Omental fat pad (tissue), 4 donors: ENCODE results near the gene SLC25A45. TPM values are rescaled to one million over a fixed set of nuclear protein-coding genes. Genes with fewer than 3 reads are reported as not detected.
A peak's percentile ranks its signal among the peaks of the same experiment; 100 is the strongest.

Experiments used
- ATAC-seq: fragments of 150-250 bp; one replicate; pipeline ENCODE4 v1.9.1; 2016; ENCODE audit warnings: mild to moderate bottlenecking, moderate library complexity; ENCODE audit not compliant: low FRiP score
- DNase-seq: peaks from one replicate; pipeline ENCODE4 v3.0.0-alpha.2; 2019; ENCODE audit warnings: low spot score
- total RNA-seq, 4 donors: library from RNA; depleted of rRNA; stranded (reverse); fragments of >200 nt; gene quantifications; one replicate each; pipeline ENCODE4 v1.1.0, GENCODE V29; 2016
- TF ChIP-seq, protein P1 (sequence below), 3 donors: fragments of 450-650 bp; IDR thresholded peaks; one replicate each; pipeline ENCODE4 v1.5.1; 2016 to 2017; ENCODE audit warnings: antibody characterized with exemption in 3 of 3, mild to moderate bottlenecking in 3 of 3, moderate library complexity in 2 of 3

Gene SLC25A45
- total RNA-seq, 4 donors from 2014 or later: 4.1 to 9.2 (median 6.0) TPM

DNA sequence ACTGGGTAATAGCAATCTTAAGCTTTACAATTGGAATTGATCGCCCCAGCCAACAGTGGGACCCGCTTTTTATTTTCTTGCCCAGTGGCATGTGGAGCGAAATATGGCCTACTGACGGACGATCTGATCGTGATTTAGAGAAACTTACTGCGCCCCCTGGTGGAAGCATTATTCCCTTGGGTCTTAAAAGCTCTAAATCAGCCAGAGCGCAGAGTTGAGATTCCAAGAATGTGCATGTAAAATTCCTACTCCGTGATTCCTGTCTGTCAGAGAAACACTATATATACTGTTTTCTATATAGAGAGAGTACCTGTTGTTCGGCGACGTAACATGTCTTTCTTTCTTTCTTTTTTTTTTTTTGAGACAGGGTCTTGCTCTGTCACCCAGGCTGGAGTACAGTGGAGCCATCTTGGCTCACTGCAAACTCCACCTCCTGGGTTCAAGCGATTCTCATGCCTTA, 52.5 kb downstream of the SLC25A45 start:
- ATAC-seq (no peak), DNase-seq (peak; percentile 97)

DNA sequence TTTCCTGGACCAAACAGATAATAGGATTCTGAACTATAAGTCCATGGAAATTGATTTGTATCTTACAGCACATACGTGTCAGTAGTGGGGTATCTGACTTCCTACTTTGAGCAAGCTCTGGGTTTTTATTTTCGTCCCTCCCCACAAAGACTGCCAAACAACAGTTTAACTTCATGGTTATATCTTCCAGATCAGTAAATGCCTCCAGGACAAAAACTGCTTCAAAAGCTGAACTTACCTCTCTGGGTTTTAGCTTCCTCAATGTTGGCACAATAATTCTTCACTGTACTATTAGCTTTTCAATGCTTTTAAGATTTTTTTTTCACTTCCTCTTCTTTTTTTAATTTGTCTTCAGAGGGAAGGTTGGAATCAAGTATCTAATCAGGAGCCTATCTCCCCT, 53.0 kb downstream of the SLC25A45 start:
- no peak for ATAC-seq
- TF ChIP-seq, protein P1, sequence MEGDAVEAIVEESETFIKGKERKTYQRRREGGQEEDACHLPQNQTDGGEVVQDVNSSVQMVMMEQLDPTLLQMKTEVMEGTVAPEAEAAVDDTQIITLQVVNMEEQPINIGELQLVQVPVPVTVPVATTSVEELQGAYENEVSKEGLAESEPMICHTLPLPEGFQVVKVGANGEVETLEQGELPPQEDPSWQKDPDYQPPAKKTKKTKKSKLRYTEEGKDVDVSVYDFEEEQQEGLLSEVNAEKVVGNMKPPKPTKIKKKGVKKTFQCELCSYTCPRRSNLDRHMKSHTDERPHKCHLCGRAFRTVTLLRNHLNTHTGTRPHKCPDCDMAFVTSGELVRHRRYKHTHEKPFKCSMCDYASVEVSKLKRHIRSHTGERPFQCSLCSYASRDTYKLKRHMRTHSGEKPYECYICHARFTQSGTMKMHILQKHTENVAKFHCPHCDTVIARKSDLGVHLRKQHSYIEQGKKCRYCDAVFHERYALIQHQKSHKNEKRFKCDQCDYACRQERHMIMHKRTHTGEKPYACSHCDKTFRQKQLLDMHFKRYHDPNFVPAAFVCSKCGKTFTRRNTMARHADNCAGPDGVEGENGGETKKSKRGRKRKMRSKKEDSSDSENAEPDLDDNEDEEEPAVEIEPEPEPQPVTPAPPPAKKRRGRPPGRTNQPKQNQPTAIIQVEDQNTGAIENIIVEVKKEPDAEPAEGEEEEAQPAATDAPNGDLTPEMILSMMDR (IDR thresholded peaks at IDR 0.05): no peak

More for the DNA sequence above, 52.5 kb downstream of the SLC25A45 start:
- TF ChIP-seq, protein P1 (IDR thresholded peaks at IDR 0.05): peak in 2 of 3 donors; percentile 15 to 85

DNA sequence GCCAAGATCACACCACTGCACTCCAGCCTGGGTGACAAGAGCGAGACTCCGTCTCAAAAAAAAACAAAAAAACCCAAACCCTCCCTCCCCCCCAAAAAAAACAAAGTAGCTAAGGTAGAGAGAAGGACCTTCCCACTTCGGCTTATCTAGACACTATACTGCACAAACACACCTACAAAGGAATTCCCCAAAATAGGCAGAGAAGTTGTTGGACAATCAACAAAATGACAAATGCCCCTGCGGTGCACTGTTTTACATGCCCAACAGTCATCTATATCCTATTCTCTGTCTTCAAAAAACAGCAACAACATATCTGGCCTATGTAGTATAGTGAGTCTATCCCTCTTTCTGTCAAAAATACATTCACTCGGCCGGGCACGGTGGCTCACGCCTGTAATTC, 55.4 kb downstream of the SLC25A45 start:
- DNase-seq (no peak), ATAC-seq (no peak)
- TF ChIP-seq, protein P1 (IDR thresholded peaks at IDR 0.05): no peak

More for the DNA sequence above, 53.0 kb downstream of the SLC25A45 start:
- DNase-seq: no peak

DNA sequence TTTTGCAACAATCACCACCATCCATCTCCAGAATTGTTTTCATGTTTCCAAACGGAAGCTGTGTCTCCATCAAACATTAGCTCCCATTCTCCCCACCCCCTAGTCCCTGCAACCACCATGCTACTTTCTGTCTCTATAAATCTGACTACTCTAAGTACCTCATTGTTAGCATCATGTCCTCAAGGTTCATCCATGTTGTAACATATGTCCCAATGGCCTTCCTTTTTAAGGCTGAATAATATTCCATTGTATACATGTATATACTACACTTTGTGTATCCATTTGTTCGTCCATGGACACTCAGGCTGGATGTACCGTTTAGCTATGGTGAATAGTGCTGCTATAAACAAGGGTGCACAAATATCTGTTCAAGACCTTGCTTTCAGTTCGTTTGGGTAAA, 57.0 kb downstream of the SLC25A45 start:
- DNase-seq (no peak), ATAC-seq (no peak)
- TF ChIP-seq, protein P1 (IDR thresholded peaks at IDR 0.05): no peak

Other genes with a start within 250 kb of the SLC25A45 start
- 10 to 100 TPM; 47.1 to 58.2 (median 50.5) TPM for gene SYVN1, start 248.1 kb downstream of the SLC25A45 start, total RNA-seq
- gene SPDYC, start 212.4 kb downstream of the SLC25A45 start, total RNA-seq: not detected
- gene CAPN1, start 200.7 kb downstream of the SLC25A45 start, total RNA-seq: 100 to 1,000 TPM in 2 of 4 donors, 10 to 100 TPM in 2; 72.8 to 109 (median 92.9) TPM
- gene POLA2, start 120.7 kb downstream of the SLC25A45 start, total RNA-seq: 10 to 100 TPM in 1 of 4 donors, 1 to 10 TPM in 3; 3.5 to 13.7 (median 6.9) TPM
- gene CDC42EP2, start 67.8 kb downstream of the SLC25A45 start, total RNA-seq: 100 to 1,000 TPM in 1 of 4 donors, 10 to 100 TPM in 3; 44.0 to 120 (median 68.6) TPM
- gene DPF2, start 48.8 kb downstream of the SLC25A45 start, total RNA-seq: 10 to 100 TPM; 23.3 to 32.9 (median 27.3) TPM
- 1 to 10 TPM in 1 of 4 donors, under 1 TPM in 3; 0.36 to 2.0 (median 0.50) TPM for gene TIGD3, start 27.9 kb downstream of the SLC25A45 start, total RNA-seq
- gene FRMD8, start 4.0 kb upstream of the SLC25A45 start, total RNA-seq: 10 to 100 TPM; 29.2 to 77.9 (median 58.9) TPM
- 1,000 to 10,000 TPM in 1 of 4 donors, 100 to 1,000 TPM in 3; 447 to 1,169 (median 678) TPM for gene NEAT1, start 40.2 kb upstream of the SLC25A45 start, total RNA-seq
- gene MALAT1, start 116.4 kb upstream of the SLC25A45 start, total RNA-seq: over 10,000 TPM; 11,614 to 21,764 (median 16,063) TPM
- 100 to 1,000 TPM in 1 of 4 donors, 10 to 100 TPM in 3; 75.4 to 105 (median 88.8) TPM for gene SCYL1, start 142.4 kb upstream of the SLC25A45 start, total RNA-seq
- gene LTBP3, start 175.7 kb upstream of the SLC25A45 start, total RNA-seq: 10 to 100 TPM; 67.3 to 84.8 (median 76.5) TPM
- gene ZNRD2, start 187.8 kb upstream of the SLC25A45 start, total RNA-seq: 10 to 100 TPM; 41.1 to 56.1 (median 50.1) TPM
- 10 to 100 TPM; 29.1 to 37.4 (median 33.1) TPM for gene FAM89B, start 189.9 kb upstream of the SLC25A45 start, total RNA-seq
- 100 to 1,000 TPM in 1 of 4 donors, 10 to 100 TPM in 3; 21.2 to 125 (median 65.6) TPM for gene EHBP1L1, start 193.4 kb upstream of the SLC25A45 start, total RNA-seq
- gene KCNK7, start 213.2 kb upstream of the SLC25A45 start, total RNA-seq: 1 to 10 TPM in 3 of 4 donors, not detected in 1; 1.1 to 1.7 (median 1.5) TPM
- 10 to 100 TPM; 29.6 to 69.5 (median 44.8) TPM for gene MAP3K11, start 231.6 kb upstream of the SLC25A45 start, total RNA-seq
- gene PCNX3, start 233.1 kb upstream of the SLC25A45 start, total RNA-seq: 10 to 100 TPM; 15.8 to 25.1 (median 20.7) TPM